Peyer's patch (tissue), 4 donors: ENCODE measurements around the gene COL6A3.

Source experiments
- POLR2A ChIP-seq, 2 donors: fragments of 450-650 bp; IDR thresholded peaks; one replicate each; pipeline ENCODE4 v1.5.1; 2017; ENCODE audit warnings: antibody characterized with exemption in 2 of 2, mild to moderate bottlenecking in 2 of 2, moderate library complexity in 2 of 2
- TF ChIP-seq, protein P1 (sequence below), 6 experiments: fragments of 450-650 bp in 4 of 6; fragments of 200-600 bp in 2 of 6; sonication (generic) in 1 of 6; IDR thresholded peaks; one replicate each; pipeline ENCODE4 v1.5.1; 2017 to 2019; ENCODE audit warnings: antibody characterized with exemption in 6 of 6, mild to moderate bottlenecking in 3 of 6, moderate library complexity in 1 of 6

DNA sequence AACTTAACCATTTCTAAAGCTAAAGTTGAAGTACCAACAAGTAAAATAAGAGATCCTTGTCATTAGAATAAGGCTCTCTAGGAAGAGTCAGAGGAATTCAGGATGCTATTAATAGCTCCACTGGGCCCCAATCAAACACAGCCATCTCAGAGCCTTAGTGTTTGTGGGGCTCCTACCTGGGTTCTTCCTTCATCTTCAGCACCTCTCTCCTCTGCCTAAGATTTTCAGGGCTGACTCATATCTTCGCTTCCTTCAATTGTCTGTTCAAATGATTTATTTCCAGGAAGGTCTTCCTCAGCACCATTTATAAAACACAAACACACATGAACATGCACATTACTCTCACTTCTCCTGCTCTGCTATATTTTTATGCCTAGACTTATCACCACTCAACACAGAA is 119.5 kb downstream of the COL6A3 start:
- TF ChIP-seq POLR2A (IDR thresholded peaks at IDR 0.05), result no peak
- TF ChIP-seq, protein P1, sequence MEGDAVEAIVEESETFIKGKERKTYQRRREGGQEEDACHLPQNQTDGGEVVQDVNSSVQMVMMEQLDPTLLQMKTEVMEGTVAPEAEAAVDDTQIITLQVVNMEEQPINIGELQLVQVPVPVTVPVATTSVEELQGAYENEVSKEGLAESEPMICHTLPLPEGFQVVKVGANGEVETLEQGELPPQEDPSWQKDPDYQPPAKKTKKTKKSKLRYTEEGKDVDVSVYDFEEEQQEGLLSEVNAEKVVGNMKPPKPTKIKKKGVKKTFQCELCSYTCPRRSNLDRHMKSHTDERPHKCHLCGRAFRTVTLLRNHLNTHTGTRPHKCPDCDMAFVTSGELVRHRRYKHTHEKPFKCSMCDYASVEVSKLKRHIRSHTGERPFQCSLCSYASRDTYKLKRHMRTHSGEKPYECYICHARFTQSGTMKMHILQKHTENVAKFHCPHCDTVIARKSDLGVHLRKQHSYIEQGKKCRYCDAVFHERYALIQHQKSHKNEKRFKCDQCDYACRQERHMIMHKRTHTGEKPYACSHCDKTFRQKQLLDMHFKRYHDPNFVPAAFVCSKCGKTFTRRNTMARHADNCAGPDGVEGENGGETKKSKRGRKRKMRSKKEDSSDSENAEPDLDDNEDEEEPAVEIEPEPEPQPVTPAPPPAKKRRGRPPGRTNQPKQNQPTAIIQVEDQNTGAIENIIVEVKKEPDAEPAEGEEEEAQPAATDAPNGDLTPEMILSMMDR (IDR thresholded peaks at IDR 0.05), result no peak
